Natural killer cell (primary cell): Measurements from ENCODE around the gene DACH1. TPM values are rescaled to one million over a fixed set of nuclear protein-coding genes. Genes with fewer than 3 reads are reported as not detected.

ENCODE experiments used
- ATAC-seq, 3 donors: fragments of 150-1000 bp in 2 of 3; fragments of 200-7000 bp in 1 of 3; cut with Tn5 transposase; 1 replicate in 1 of 3; 2 replicates in 2 of 3; pipeline ENCODE4 v1.10.0; 2021; ENCODE audit warnings: mild to moderate bottlenecking in 2 of 3, moderate library complexity in 2 of 3
- DNase-seq, 2 donors: peaks; one replicate each; pipeline versions ENCODE4 v3.0.0 to v3.0.0-alpha.2; 2013 to 2021; ENCODE audit warnings: mixed read lengths in 1 of 2
- H3K27ac ChIP-seq: one replicate; pipeline ENCODE4 v1.5.1; 2013; ENCODE audit warnings: mild to moderate bottlenecking, low read length
- H3K27me3 ChIP-seq: one replicate; pipeline ENCODE4 v1.6.1; 2013; ENCODE audit warnings: low read length; ENCODE audit not compliant: control insufficient read depth, insufficient read depth
- H3K36me3 ChIP-seq: one replicate; pipeline ENCODE4 v1.6.1; 2013; ENCODE audit warnings: low read length; ENCODE audit not compliant: control insufficient read depth, insufficient read depth
- H3K4me1 ChIP-seq: one replicate; pipeline ENCODE4 v1.6.1; 2013; ENCODE audit warnings: low read length; ENCODE audit not compliant: control insufficient read depth, insufficient read depth
- H3K4me3 ChIP-seq: one replicate; pipeline ENCODE4 v1.5.1; 2013; ENCODE audit warnings: low read length
- H3K9me3 ChIP-seq: one replicate; pipeline ENCODE4 v1.6.1; 2013; ENCODE audit warnings: low read length; ENCODE audit not compliant: control insufficient read depth, insufficient read depth
- H3K27ac Mint-ChIP-seq, 2 donors: one replicate each; pipeline ENCODE4 v1.8.0; 2022; ENCODE audit warnings: mild to moderate bottlenecking in 2 of 2, mixed read lengths in 2 of 2, moderate library complexity in 1 of 2
- H3K27me3 Mint-ChIP-seq, 2 donors: one replicate each; pipeline ENCODE4 v1.8.0; 2022; ENCODE audit warnings: low read depth in 2 of 2, mixed read lengths in 2 of 2
- H3K36me3 Mint-ChIP-seq: one replicate; pipeline ENCODE4 v1.8.0; 2022; ENCODE audit warnings: mixed read lengths
- H3K4me1 Mint-ChIP-seq, 2 donors: one replicate each; pipeline ENCODE4 v1.8.0; 2022; ENCODE audit warnings: mixed read lengths in 2 of 2
- H3K4me3 Mint-ChIP-seq: one replicate; pipeline ENCODE4 v1.8.0; 2022; ENCODE audit warnings: mild to moderate bottlenecking, moderate library complexity, mixed read lengths
- H3K9me3 Mint-ChIP-seq, 2 donors: one replicate each; pipeline ENCODE4 v1.8.0; 2022; ENCODE audit warnings: mixed read lengths in 2 of 2
- CTCF ChIP-seq: fragments of 200-600 bp; IDR thresholded peaks from one replicate; pipeline ENCODE4 v1.8.0; 2022; ENCODE audit warnings: antibody characterized with exemption
- WGBS: methylation state at CpG from one replicate; pipeline ENCODE4 v1.1.7; 2013; ENCODE audit warnings: missing lambda C conversion rate; ENCODE audit not compliant: insufficient coverage; 5-methylcytosine and 5-hydroxymethylcytosine counted together
- intact Hi-C: fragments of 100-400 bp; cut with micrococcal nuclease; formaldehyde crosslinking; loops from one replicate; pipeline ENCODE4 v1.14.2; 2022
- total RNA-seq, 4 donors: library from RNA; stranded (reverse); fragments of 120-200 nt in 1 of 4; gene quantifications; one replicate each; pipeline versions ENCODE4 v1.2.3 to v1.2.4, GENCODE V29; 2013 to 2022

Gene DACH1
- total RNA-seq, 3 donors from 2014 or later (not counting 1 experiment from before 2014, with no cell fraction given), result 0.29 to 2.3 (median 0.49) TPM

- Mint-ChIP-seq H3K27me3 (no peaks in the 10 kb centered on the region), H3K27ac (no peak overlapping the region), H3K4me3 (no peak overlapping the region), H3K9me3 (no peaks in the 10 kb centered on the region), H3K4me1 (no peaks in the 10 kb centered on the region), H3K36me3 (no peaks in the 10 kb centered on the region)
- Histone ChIP-seq H3K27ac (no peak overlapping the region), H3K4me1 (no peaks in the 10 kb centered on the region), H3K4me3 (no peak overlapping the region), H3K36me3 (no peaks in the 10 kb centered on the region), H3K9me3 (no peaks in the 10 kb centered on the region), H3K27me3 (no peaks in the 10 kb centered on the region)
- no CpG with 5 or more reads among the region's 2 CpGs for WGBS
- DNase-seq, result no peak
- no peak for TF ChIP-seq CTCF
- intact Hi-C loops, result no loop called here
- no peak for ATAC-seq
These were observed 350.0 kb downstream of the DACH1 start for GRCh38 chr13:71517004-71517403.

GRCh38 chr13:71516521-71516920 is 350.5 kb downstream of the DACH1 start:
- ATAC-seq, result no peak
- WGBS, result 100% methylated on average over 3 of the region's 3 CpGs
- H3K4me1 Mint-ChIP-seq, result no peaks in the 10 kb centered on the region

GRCh38 chr13:71515744-71516038 is 351.3 kb downstream of the DACH1 start:
- Mint-ChIP-seq H3K36me3 (no peaks in the 10 kb centered on the region), H3K9me3 (peaks cover 0 to 10% of the 10 kb centered on the region in 2 donors), H3K27ac (no peak overlapping the region), H3K4me1 (no peaks in the 10 kb centered on the region), H3K4me3 (no peak overlapping the region), H3K27me3 (no peaks in the 10 kb centered on the region)
- no peaks in the 10 kb centered on the region for H3K36me3 ChIP-seq
- no peaks in the 10 kb centered on the region for H3K27me3 ChIP-seq
- DNase-seq (no peak), ATAC-seq (no peak)
- H3K4me1 ChIP-seq, result no peaks in the 10 kb centered on the region
- no peak for TF ChIP-seq CTCF
- 82% methylated on average over 3 of the region's 4 CpGs for WGBS
- no peaks in the 10 kb centered on the region for H3K9me3 ChIP-seq
- intact Hi-C loops, result no loop called here
- no peak overlapping the region for H3K27ac ChIP-seq
- H3K4me3 ChIP-seq, result no peak overlapping the region

More at GRCh38 chr13:71516521-71516920, 350.5 kb downstream of the DACH1 start:
- TF ChIP-seq CTCF, result no peak
- no peak for DNase-seq
- H3K36me3 ChIP-seq, result no peaks in the 10 kb centered on the region
- no peaks in the 10 kb centered on the region for H3K27me3 ChIP-seq
- no peaks in the 10 kb centered on the region for H3K9me3 ChIP-seq
- no peak overlapping the region for H3K27ac Mint-ChIP-seq
- H3K27ac ChIP-seq, result no peak overlapping the region
- no peak overlapping the region for H3K4me3 Mint-ChIP-seq
- intact Hi-C loops, result no loop called here
- H3K9me3 Mint-ChIP-seq, result peaks cover 0 to 3% of the 10 kb centered on the region in 2 donors
- no peaks in the 10 kb centered on the region for H3K36me3 Mint-ChIP-seq
- no peaks in the 10 kb centered on the region for H3K4me1 ChIP-seq
- no peak overlapping the region for H3K4me3 ChIP-seq
- H3K27me3 Mint-ChIP-seq, result no peaks in the 10 kb centered on the region

GRCh38 chr13:71514900-71515743 is 351.9 kb downstream of the DACH1 start:
- intact Hi-C loops, result no loop called here
- Mint-ChIP-seq H3K9me3 (peaks cover under 1 to 14% of the 10 kb centered on the region in 2 donors), H3K4me3 (no peak overlapping the region), H3K27ac (no peak overlapping the region), H3K36me3 (no peaks in the 10 kb centered on the region), H3K27me3 (no peaks in the 10 kb centered on the region), H3K4me1 (no peaks in the 10 kb centered on the region)
- H3K27me3 ChIP-seq, result no peaks in the 10 kb centered on the region
- H3K27ac ChIP-seq, result no peak overlapping the region
- TF ChIP-seq CTCF, result no peak
- no peak overlapping the region for H3K4me3 ChIP-seq
- no peaks in the 10 kb centered on the region for H3K4me1 ChIP-seq
- H3K9me3 ChIP-seq, result no peaks in the 10 kb centered on the region
- DNase-seq, result no peak
- no peak for ATAC-seq
- no peaks in the 10 kb centered on the region for H3K36me3 ChIP-seq
- WGBS, result no CpG with 5 or more reads among the region's 3 CpGs
